ENCODE data around the gene NSRP1.

GRCh38 chr17:30116345-30116660 is 313 bp upstream of the NSRP1 start:
- TF ChIP-seq EP300 (IDR thresholded peaks at IDR 0.05; ENCODE audit: low read depth) (no peak), CTCF (IDR thresholded peaks at IDR 0.05) (no peak), POLR2A (IDR thresholded peaks at IDR 0.05) (no peak), POLR2AphosphoS5 (IDR thresholded peaks at IDR 0.05) (no peak)
